Immature natural killer cell (primary cell): ENCODE results near the gene TMA7B. TPM values are rescaled to one million over a fixed set of nuclear protein-coding genes. Genes with fewer than 3 reads are reported as not detected.
"Not testable (repeated sequence)": the region's sequence is repeated elsewhere in the genome, so short reads cannot be mapped to it uniquely, and the experiment has no call there.

Experiments
- DNase-seq, 3 donors: peaks; one replicate each; pipeline ENCODE4 v3.0.0; 2022; ENCODE audit warnings: mixed read lengths in 1 of 3
- H3K27ac Mint-ChIP-seq, 6 donors: one replicate each; pipeline ENCODE4 v1.8.0; 2020; ENCODE audit warnings: mixed read lengths in 6 of 6, mild to moderate bottlenecking in 5 of 6, inconsistent platforms in 4 of 6, moderate library complexity in 3 of 6
- H3K27me3 Mint-ChIP-seq, 3 donors: one replicate each; pipeline ENCODE4 v1.8.0; 2020 to 2021; ENCODE audit warnings: low read depth in 3 of 3, mild to moderate bottlenecking in 3 of 3, mixed read lengths in 3 of 3, moderate library complexity in 3 of 3, inconsistent platforms in 1 of 3
- H3K36me3 Mint-ChIP-seq, 3 donors: one replicate each; pipeline ENCODE4 v1.8.0; 2020; ENCODE audit warnings: mixed read lengths in 3 of 3, inconsistent platforms in 2 of 3, mild to moderate bottlenecking in 2 of 3
- H3K4me1 Mint-ChIP-seq, 2 donors: one replicate each; pipeline ENCODE4 v1.8.0; 2020; ENCODE audit warnings: inconsistent platforms in 2 of 2, mild to moderate bottlenecking in 2 of 2, mixed read lengths in 2 of 2, moderate library complexity in 1 of 2
- H3K4me3 Mint-ChIP-seq, 5 donors: one replicate each; pipeline ENCODE4 v1.8.0; 2020; ENCODE audit warnings: mild to moderate bottlenecking in 5 of 5, mixed read lengths in 5 of 5, inconsistent platforms in 3 of 5, moderate library complexity in 3 of 5
- H3K9me3 Mint-ChIP-seq, 6 donors: one replicate each; pipeline ENCODE4 v1.8.0; 2020; ENCODE audit warnings: mild to moderate bottlenecking in 6 of 6, mixed read lengths in 6 of 6, inconsistent platforms in 4 of 6, moderate library complexity in 3 of 6
- polyA plus RNA-seq, 3 donors: library from polyadenylated mRNA; unstranded; fragments of 300-500 nt; fragmentation: Illumina TruSeq; gene quantifications; one replicate each; pipeline ENCODE4 v1.2.3, GENCODE V29; 2021

The TMA7B gene
- polyA plus RNA-seq, 3 donors from 2014 or later, result 1.4 to 2.1 TPM; not detected in 1

- Mint-ChIP-seq H3K36me3 (no peaks in the 10 kb centered on the region), H3K9me3 (no peaks in the 10 kb centered on the region), H3K4me3 (no peak overlapping the region), H3K27ac (no peak overlapping the region), H3K4me1 (peaks cover 4 to 6% of the 10 kb centered on the region in 2 donors), H3K27me3 (peaks cover 8 to 42% (median 13%) of the 10 kb centered on the region in 3 donors)
- no peak for DNase-seq
Observed at GRCh38 chr22:39984746-39985145, 24.5 kb downstream of the TMA7B start.

- Mint-ChIP-seq H3K9me3 (no peaks in the 10 kb centered on the region), H3K4me1 (peaks cover 0 to 4% of the 10 kb centered on the region in 2 donors), H3K27ac (peak overlapping the region in 1 of 6 donors; percentile 45), H3K4me3 (no peak overlapping the region), H3K36me3 (no peaks in the 10 kb centered on the region), H3K27me3 (peaks cover 9 to 44% (median 13%) of the 10 kb centered on the region in 3 donors)
- DNase-seq, result no peak
Observed at GRCh38 chr22:39985383-39986035, 25.3 kb downstream of the TMA7B start.

- no peaks in the 10 kb centered on the region for H3K36me3 Mint-ChIP-seq
- DNase-seq, result no peak
- peak overlapping the region in 1 of 6 donors; percentile 28 for H3K27ac Mint-ChIP-seq
- no peaks in the 10 kb centered on the region for H3K9me3 Mint-ChIP-seq
- peaks cover 1 to 2% of the 10 kb centered on the region in 2 donors for H3K4me1 Mint-ChIP-seq
- peak overlapping the region in 1 of 5 donors; percentile 31 for H3K4me3 Mint-ChIP-seq
- peaks cover 11 to 42% (median 15%) of the 10 kb centered on the region in 3 donors for H3K27me3 Mint-ChIP-seq
Observed at GRCh38 chr22:39988386-39989114, 28.4 kb downstream of the TMA7B start.

- Mint-ChIP-seq H3K27ac (no peak overlapping the region), H3K9me3 (no peaks in the 10 kb centered on the region), H3K4me1 (peaks cover 6 to 10% of the 10 kb centered on the region in 2 donors), H3K27me3 (peaks cover 15 to 43% (median 15%) of the 10 kb centered on the region in 3 donors), H3K4me3 (no peak overlapping the region), H3K36me3 (no peaks in the 10 kb centered on the region)
- DNase-seq, result no peak
Observed at GRCh38 chr22:39989633-39990032, 29.4 kb downstream of the TMA7B start.

- no peak overlapping the region for H3K27ac Mint-ChIP-seq
- H3K4me1 Mint-ChIP-seq, result peaks cover 6 to 10% of the 10 kb centered on the region in 2 donors
- no peak overlapping the region for H3K4me3 Mint-ChIP-seq
- H3K36me3 Mint-ChIP-seq, result no peaks in the 10 kb centered on the region
- H3K9me3 Mint-ChIP-seq, result no peaks in the 10 kb centered on the region
- no peak for DNase-seq
- H3K27me3 Mint-ChIP-seq, result peaks cover 13 to 41% (median 15%) of the 10 kb centered on the region in 3 donors
Observed at GRCh38 chr22:39990686-39991085, 30.5 kb downstream of the TMA7B start.

- Mint-ChIP-seq H3K36me3 (no peaks in the 10 kb centered on the region), H3K4me3 (no peak overlapping the region), H3K4me1 (peaks cover 8 to 10% of the 10 kb centered on the region in 2 donors), H3K27me3 (peaks cover 12 to 43% (median 18%) of the 10 kb centered on the region in 3 donors), H3K27ac (no peak overlapping the region), H3K9me3 (no peaks in the 10 kb centered on the region)
- DNase-seq, result no peak
Observed at GRCh38 chr22:39991159-39991860, 31.1 kb downstream of the TMA7B start.

- DNase-seq, result no peak
- Mint-ChIP-seq H3K36me3 (no peaks in the 10 kb centered on the region), H3K27me3 (peaks cover 15 to 48% (median 18%) of the 10 kb centered on the region in 3 donors), H3K4me3 (no peak overlapping the region), H3K4me1 (peaks cover 8 to 10% of the 10 kb centered on the region in 2 donors), H3K9me3 (no peaks in the 10 kb centered on the region), H3K27ac (no peak overlapping the region)
Observed at GRCh38 chr22:39992088-39992826, 32.1 kb downstream of the TMA7B start.

- H3K4me1 Mint-ChIP-seq, H3K9me3 Mint-ChIP-seq, DNase-seq, H3K4me3 Mint-ChIP-seq, H3K36me3 Mint-ChIP-seq, H3K27ac Mint-ChIP-seq: not testable (repeated sequence)
- peaks cover 11 to 45% (median 20%) of the 10 kb centered on the region in 3 donors for H3K27me3 Mint-ChIP-seq
Observed at GRCh38 chr22:39992894-39993293, 32.7 kb downstream of the TMA7B start.

GRCh38 chr22:39994041-39994565, 33.9 kb downstream of the TMA7B start:
- Mint-ChIP-seq H3K9me3 (no peaks in the 10 kb centered on the region), H3K27ac (peak overlapping the region in 2 of 6 donors; percentile 55 to 69), H3K4me1 (peaks cover 8 to 10% of the 10 kb centered on the region in 2 donors), H3K27me3 (peaks cover 10 to 33% (median 16%) of the 10 kb centered on the region in 3 donors), H3K36me3 (no peaks in the 10 kb centered on the region), H3K4me3 (peak overlapping the region; percentile 52 to 80 (median 69))
- DNase-seq, result peak in 2 of 3 donors; percentile 6 to 26

GRCh38 chr22:39994566-39995392, 34.6 kb downstream of the TMA7B start, which contains the start of gene FAM83F:
FAM83F (plus strand) TSS chr22:39994954; CDS start chr22:39995043, 89 bp downstream.
- peak; percentile 17 to 30 (median 27) for DNase-seq
- Mint-ChIP-seq H3K4me3 (peak within 1 kb of the TSS; percentile 52 to 80 (median 69)), H3K9me3 (no peaks in the 10 kb centered on the region), H3K27me3 (peaks cover 8 to 26% (median 14%) of the 10 kb centered on the region in 3 donors), H3K27ac (peak within 1 kb of the TSS in 2 of 6 donors; percentile 55 to 69), H3K4me1 (peaks cover 8 to 10% of the 10 kb centered on the region in 2 donors), H3K36me3 (no peaks in the 10 kb centered on the region)

GRCh38 chr22:39995393-39996252, 35.4 kb downstream of the TMA7B start:
- peak overlapping the region; percentile 17 to 59 (median 38) for H3K4me3 Mint-ChIP-seq
- no peak for DNase-seq
- H3K27me3 Mint-ChIP-seq, result peaks cover 10 to 25% (median 13%) of the 10 kb centered on the region in 3 donors
- no peaks in the 10 kb centered on the region for H3K9me3 Mint-ChIP-seq
- no peak overlapping the region for H3K27ac Mint-ChIP-seq
- H3K4me1 Mint-ChIP-seq, result peaks cover 8 to 10% of the 10 kb centered on the region in 2 donors
- H3K36me3 Mint-ChIP-seq, result no peaks in the 10 kb centered on the region
